Activated CD4-positive, alpha-beta T cell treated with anti-CD3 and anti-CD28 coated beads, Interleukin-2, amount 10 ng/mL, durations not matched to agents 24 days and 14 days (primary cell): Measurements from ENCODE around the gene ARHGEF40. TPM values are rescaled to one million over a fixed set of nuclear protein-coding genes. Genes with fewer than 3 reads are reported as not detected.
"Not testable (repeated sequence)": the region's sequence is repeated elsewhere in the genome, so short reads cannot be mapped to it uniquely, and the experiment has no call there.

Source experiments
- DNase-seq: peaks from one replicate; pipeline ENCODE4 v3.0.0; 2022
- H3K27ac Mint-ChIP-seq: one replicate; pipeline ENCODE4 v1.8.0; 2022; ENCODE audit warnings: mild to moderate bottlenecking, mixed read lengths
- H3K27me3 Mint-ChIP-seq: one replicate; pipeline ENCODE4 v1.8.0; 2022; ENCODE audit warnings: mixed read lengths
- H3K36me3 Mint-ChIP-seq: one replicate; pipeline ENCODE4 v1.8.0; 2022; ENCODE audit warnings: low read depth, mild to moderate bottlenecking, mixed read lengths
- H3K4me1 Mint-ChIP-seq: one replicate; pipeline ENCODE4 v1.8.0; 2021; ENCODE audit warnings: mixed read lengths
- H3K4me3 Mint-ChIP-seq: one replicate; pipeline ENCODE4 v1.8.0; 2022; ENCODE audit warnings: mild to moderate bottlenecking, moderate library complexity, mixed read lengths
- H3K9me3 Mint-ChIP-seq: one replicate; pipeline ENCODE4 v1.8.0; 2021; ENCODE audit warnings: mixed read lengths
- intact Hi-C: fragments of 100-400 bp; cut with micrococcal nuclease; formaldehyde crosslinking; loops from one replicate; pipeline ENCODE4 v1.15.1; 2023
- total RNA-seq: library from RNA; stranded (reverse); gene quantifications from 2 replicates; pipeline ENCODE4 v1.2.3, GENCODE V29; 2022

Gene ARHGEF40
- total RNA-seq, 1 donor from 2014 or later: not detected

GRCh38 chr14:21033133-21033698 lies 36.9 kb upstream of the ARHGEF40 start:
- Mint-ChIP-seq H3K4me1 (no peaks in the 10 kb centered on the region), H3K36me3 (no peaks in the 10 kb centered on the region), H3K9me3 (no peaks in the 10 kb centered on the region), H3K27ac (no peak overlapping the region), H3K27me3 (peaks cover 18% of the 10 kb centered on the region), H3K4me3 (no peak overlapping the region)
- DNase-seq: no peak
- intact Hi-C loops: no loop called here

- no peaks in the 10 kb centered on the region for H3K9me3 Mint-ChIP-seq
- DNase-seq: no peak
- intact Hi-C loops: no loop called here
- H3K36me3 Mint-ChIP-seq: no peaks in the 10 kb centered on the region
- H3K4me1 Mint-ChIP-seq: no peaks in the 10 kb centered on the region
- H3K27ac Mint-ChIP-seq: no peak within 1 kb of the TSS
- H3K27me3 Mint-ChIP-seq: peaks cover 21% of the 10 kb centered on the region
- no peak within 1 kb of the TSS for H3K4me3 Mint-ChIP-seq
These were observed 35.4 kb upstream of the ARHGEF40 start, which contains the start of gene RNASE13 for GRCh38 chr14:21034707-21035106. RNASE13 (minus strand) TSS chr14:21034807; CDS start chr14:21034288, 519 bp downstream.

DNA sequence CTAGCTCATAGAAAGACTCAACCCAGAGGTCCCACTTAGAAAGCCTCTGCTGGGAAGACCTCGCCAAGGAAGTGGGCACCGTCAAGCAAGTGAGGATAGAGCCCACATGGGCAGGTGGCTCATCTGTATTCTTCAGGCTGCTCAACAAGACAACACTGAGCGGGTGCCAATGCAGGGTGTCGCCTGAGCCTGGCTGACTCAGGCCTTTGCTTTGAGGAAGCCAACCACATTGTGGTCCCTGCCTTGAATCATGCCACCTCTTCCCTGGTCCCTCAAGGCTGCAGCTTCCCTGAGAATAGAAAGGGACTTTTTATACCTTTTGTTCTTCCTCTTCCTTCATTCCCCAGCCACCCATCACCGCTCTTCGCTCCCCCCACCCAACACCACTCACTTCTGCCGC lies 33.4 kb upstream of the ARHGEF40 start:
- Mint-ChIP-seq H3K27ac (no peak overlapping the region), H3K4me1 (no peaks in the 10 kb centered on the region), H3K4me3 (no peak overlapping the region), H3K27me3 (peaks cover 17% of the 10 kb centered on the region), H3K36me3 (no peaks in the 10 kb centered on the region), H3K9me3 (no peaks in the 10 kb centered on the region)
- DNase-seq: no peak
- intact Hi-C loops: no loop called here

GRCh38 chr14:21037156-21037555 lies 32.9 kb upstream of the ARHGEF40 start:
- Mint-ChIP-seq H3K9me3 (no peaks in the 10 kb centered on the region), H3K27me3 (peaks cover 16% of the 10 kb centered on the region), H3K4me3 (no peak overlapping the region), H3K27ac (no peak overlapping the region), H3K4me1 (no peaks in the 10 kb centered on the region), H3K36me3 (no peaks in the 10 kb centered on the region)
- no peak for DNase-seq
- intact Hi-C loops: no loop called here

- DNase-seq: no peak
- no peaks in the 10 kb centered on the region for H3K4me1 Mint-ChIP-seq
- H3K36me3 Mint-ChIP-seq: no peaks in the 10 kb centered on the region
- no peak overlapping the region for H3K27ac Mint-ChIP-seq
- H3K27me3 Mint-ChIP-seq: peaks cover 22% of the 10 kb centered on the region
- no peaks in the 10 kb centered on the region for H3K9me3 Mint-ChIP-seq
- intact Hi-C loops: no loop called here
- H3K4me3 Mint-ChIP-seq: no peak overlapping the region
These were observed 31.4 kb upstream of the ARHGEF40 start for GRCh38 chr14:21038441-21039422.

- Mint-ChIP-seq H3K27ac (no peak overlapping the region), H3K4me3 (no peak overlapping the region), H3K27me3 (peaks cover 29% of the 10 kb centered on the region), H3K36me3 (no peaks in the 10 kb centered on the region), H3K4me1 (no peaks in the 10 kb centered on the region), H3K9me3 (no peaks in the 10 kb centered on the region)
- peak; percentile 72 for DNase-seq
- intact Hi-C loops: loop anchor here (1.0 kb wide), 2 partner anchors 25 to 182 kb away; no protein-coding TSS in a partner anchor
These were observed 30.3 kb upstream of the ARHGEF40 start for GRCh38 chr14:21039585-21040369.

- peaks cover 33% of the 10 kb centered on the region for H3K27me3 Mint-ChIP-seq
- intact Hi-C loops: loop anchor here (1.0 kb wide), 2 partner anchors 26 to 183 kb away; no protein-coding TSS in a partner anchor
- no peak overlapping the region for H3K4me3 Mint-ChIP-seq
- no peaks in the 10 kb centered on the region for H3K9me3 Mint-ChIP-seq
- H3K4me1 Mint-ChIP-seq: no peaks in the 10 kb centered on the region
- H3K27ac Mint-ChIP-seq: no peak overlapping the region
- DNase-seq: no peak
- no peaks in the 10 kb centered on the region for H3K36me3 Mint-ChIP-seq
These were observed 29.7 kb upstream of the ARHGEF40 start for GRCh38 chr14:21040370-21040925.

- H3K9me3 Mint-ChIP-seq, H3K36me3 Mint-ChIP-seq, H3K27ac Mint-ChIP-seq, H3K4me3 Mint-ChIP-seq, DNase-seq, H3K4me1 Mint-ChIP-seq: not testable (repeated sequence)
- intact Hi-C loops: loop anchor here (1.0 kb wide), 2 partner anchors 27 to 184 kb away; no protein-coding TSS in a partner anchor
- peaks cover 36% of the 10 kb centered on the region for H3K27me3 Mint-ChIP-seq
These were observed 29.2 kb upstream of the ARHGEF40 start for GRCh38 chr14:21040941-21041340.

- no peak for DNase-seq
- Mint-ChIP-seq H3K4me3 (no peak within 1 kb of the TSS), H3K4me1 (no peaks in the 10 kb centered on the region), H3K9me3 (no peaks in the 10 kb centered on the region), H3K36me3 (no peaks in the 10 kb centered on the region), H3K27me3 (peaks cover 38% of the 10 kb centered on the region), H3K27ac (no peak within 1 kb of the TSS)
- intact Hi-C loops: no loop called here
These were observed 28.2 kb upstream of the ARHGEF40 start, which contains the start of gene RNASE7 for GRCh38 chr14:21041676-21042433. RNASE7 (plus strand) TSS chr14:21042362; CDS start chr14:21042993, 631 bp downstream.

DNA sequence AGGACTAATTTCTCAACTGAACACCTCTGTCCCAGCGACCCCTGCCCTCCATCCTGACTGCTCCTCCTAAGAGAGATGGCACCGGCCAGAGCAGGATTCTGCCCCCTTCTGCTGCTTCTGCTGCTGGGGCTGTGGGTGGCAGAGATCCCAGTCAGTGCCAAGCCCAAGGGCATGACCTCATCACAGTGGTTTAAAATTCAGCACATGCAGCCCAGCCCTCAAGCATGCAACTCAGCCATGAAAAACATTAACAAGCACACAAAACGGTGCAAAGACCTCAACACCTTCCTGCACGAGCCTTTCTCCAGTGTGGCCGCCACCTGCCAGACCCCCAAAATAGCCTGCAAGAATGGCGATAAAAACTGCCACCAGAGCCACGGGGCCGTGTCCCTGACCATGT lies 27.2 kb upstream of the ARHGEF40 start:
- no peak overlapping the region for H3K27ac Mint-ChIP-seq
- intact Hi-C loops: no loop called here

GRCh38 chr14:21043387-21043973 lies 26.6 kb upstream of the ARHGEF40 start:
- intact Hi-C loops: no loop called here
- Mint-ChIP-seq H3K27me3 (peaks cover 39% of the 10 kb centered on the region), H3K4me3 (no peak overlapping the region), H3K27ac (no peak overlapping the region), H3K9me3 (no peaks in the 10 kb centered on the region), H3K36me3 (no peaks in the 10 kb centered on the region), H3K4me1 (no peaks in the 10 kb centered on the region)
- no peak for DNase-seq

More for the DNA sequence above, 27.2 kb upstream of the ARHGEF40 start:
- H3K36me3 Mint-ChIP-seq: no peaks in the 10 kb centered on the region
- no peaks in the 10 kb centered on the region for H3K4me1 Mint-ChIP-seq
- no peak overlapping the region for H3K4me3 Mint-ChIP-seq
- DNase-seq: no peak
- no peaks in the 10 kb centered on the region for H3K9me3 Mint-ChIP-seq
- H3K27me3 Mint-ChIP-seq: peaks cover 40% of the 10 kb centered on the region

- Mint-ChIP-seq H3K4me1 (no peaks in the 10 kb centered on the region), H3K27me3 (peaks cover 40% of the 10 kb centered on the region), H3K27ac (no peak overlapping the region), H3K9me3 (no peaks in the 10 kb centered on the region), H3K4me3 (no peak overlapping the region), H3K36me3 (no peaks in the 10 kb centered on the region)
- intact Hi-C loops: no loop called here
- no peak for DNase-seq
These were observed 26.0 kb upstream of the ARHGEF40 start for GRCh38 chr14:21043974-21044618.
